Heart left ventricle (tissue), 16 donors: Measurements from ENCODE around the gene SGCE. TPM values are rescaled to one million over a fixed set of nuclear protein-coding genes. Genes with fewer than 3 reads are reported as not detected.

ENCODE experiments used
- ATAC-seq, 4 donors: fragments of 200-7000 bp; cut with Tn5 transposase; one replicate each; pipeline ENCODE4 v1.9.1; 2020 to 2022; ENCODE audit warnings: moderate library complexity in 4 of 4, mild to moderate bottlenecking in 3 of 4, moderate number of reproducible peaks in 1 of 4
- DNase-seq, 5 donors: peaks; one replicate each; pipeline ENCODE4 v3.0.0-alpha.2; 2020
- H3K27ac ChIP-seq, 12 donors: fragments of 200-600 bp; sonication (generic) in 4 of 12; one replicate each; pipeline versions ENCODE4 v1.5.0 to v1.8.0; 2016 to 2022; ENCODE audit warnings: mild to moderate bottlenecking in 2 of 12
- H3K27me3 ChIP-seq, 9 donors: fragments of 200-600 bp; sonication (generic) in 2 of 9; one replicate each; pipeline versions ENCODE4 v1.5.1 to v1.8.0; 2016 to 2022; ENCODE audit warnings: mild to moderate bottlenecking in 3 of 9
- H3K36me3 ChIP-seq, 9 donors: fragments of 200-600 bp; sonication (generic) in 2 of 9; one replicate each; pipeline versions ENCODE4 v1.5.0 to v1.8.0; 2018 to 2022; ENCODE audit warnings: mild to moderate bottlenecking in 2 of 9
- H3K4me1 ChIP-seq, 12 donors: fragments of 200-600 bp; sonication (generic) in 4 of 12; one replicate each; pipeline versions ENCODE4 v1.5.0 to v1.8.0; 2016 to 2022; ENCODE audit warnings: mild to moderate bottlenecking in 3 of 12
- H3K4me3 ChIP-seq, 12 donors: fragments of 200-600 bp; sonication (generic) in 4 of 12; one replicate each; pipeline versions ENCODE4 v1.5.0 to v1.8.0; 2017 to 2022; ENCODE audit warnings: mild to moderate bottlenecking in 9 of 12, moderate library complexity in 4 of 12
- H3K9me3 ChIP-seq, 12 donors: fragments of 200-600 bp; sonication (generic) in 4 of 12; one replicate each; pipeline versions ENCODE4 v1.5.0 to v1.8.0; 2016 to 2022; ENCODE audit warnings: mild to moderate bottlenecking in 1 of 12
- POLR2A ChIP-seq, 2 donors: fragments of 450-650 bp; IDR thresholded peaks; one replicate each; pipeline ENCODE4 v1.6.1; 2017; ENCODE audit warnings: antibody characterized with exemption in 2 of 2, mild to moderate bottlenecking in 2 of 2, moderate library complexity in 2 of 2
- WGBS, 4 donors: extraction: QIAGEN DNeasy Blood & Tissue Kit in 2 of 4; methylation state at CpG; one replicate each; pipeline versions ENCODE4 v1.1.5 to v1.1.7; 2013 to 2018; 5-methylcytosine and 5-hydroxymethylcytosine counted together
- intact Hi-C, 10 donors: fragments of 100-400 bp; cut with DNase I; formaldehyde crosslinking; loops; one replicate each; pipeline versions ENCODE4 v1.11.1 to v1.14.2; 2022
- polyA plus RNA-seq, 2 donors: library from polyadenylated mRNA; stranded (reverse); fragments of 200-250 nt; gene quantifications; one replicate each; pipeline ENCODE4 v1.2.3, GENCODE V29; 2013
- total RNA-seq, 9 donors: library from RNA; depleted of rRNA in 2 of 9; stranded (reverse); fragments of >200 nt in 2 of 9; fragmentation: NEBNext Ultra II Directional in 3 of 9; extraction: Animal tissue kit (Norgen Biotek cat#: 25700) in 3 of 9; gene quantifications; one replicate each; pipeline versions ENCODE4 v1.1.0 to v1.2.4, GENCODE V29; 2016 to 2023
- TF ChIP-seq, protein P1 (sequence below), 12 donors: fragments of 200-600 bp; sonication (generic) in 4 of 12; IDR thresholded peaks; one replicate each; pipeline versions ENCODE4 v1.5.0 to v1.8.0; 2018 to 2022; ENCODE audit warnings: antibody characterized with exemption in 12 of 12, mild to moderate bottlenecking in 5 of 12
- donor health status: ischemic (EF 13 %, LVEDD 7.1; RV severe dilation, severe dysfunction).
- donor health status: healthy with polysubstance abuse.
- donor health status: DM: no; HTN: yes; CAD: no.
- donor health status: DM: no; HTN: no; CAD: no.
- donor health status: ischemic (EF 25% LVEDD 6.9; RV normal size, moderate dysfunction).
- donor health status: ischemic (EF 25% LVEDD 5.7; RV mildly dilated, moderate dysfunction).
- donor health status: healthy.
- donor health status: DM: yes; HTN: yes; CAD: no.
- donor health status: ischemic (EF 35%, LVEDD 5.7; RV mildly dilated, moderate dysfunction).
- donor health status: nonischemic (EF 11% LVEDD 7.7; RV severe dilation, severe dysfunction).
- donor health status: DM: yes; HTN: yes; CAD: no.
- donor health status: PGD.
- donor health status: ischemic (EF 29% LVEDD 5.4; RV normal size, mild dysfunction).
- donor health status: nonischemic (EF 23%, LVEDD 6.1; RV moderate dilation, normal function).

SGCE gene
- total and polyA plus RNA-seq, 11 donors, result 10.0 to 40.2 (median 26.4) TPM

DNA sequence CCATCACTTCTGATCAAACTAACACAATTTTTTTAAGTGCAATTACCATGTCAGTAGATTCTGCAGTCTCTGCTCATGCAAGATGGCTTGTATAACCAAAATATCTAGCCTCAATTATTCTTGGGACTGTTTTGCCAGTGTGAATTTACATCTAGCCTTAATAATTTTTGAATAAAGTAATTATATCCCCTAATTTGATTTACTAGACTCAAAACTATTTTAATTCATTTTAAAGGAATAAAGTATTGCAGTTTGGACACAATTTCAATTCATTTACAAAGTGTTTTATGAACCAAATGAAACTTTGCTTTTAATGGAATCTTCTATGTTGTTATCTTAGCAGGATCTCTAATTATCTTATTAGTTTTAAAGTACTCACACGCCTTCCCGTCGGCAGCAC lies 55.7 kb downstream of the SGCE start:
- intact Hi-C loops, result no loop called here
- Histone ChIP-seq H3K36me3 (peaks cover 0 to 47% (median 0%) of the 10 kb centered on the region in 9 donors), H3K4me3 (no peak overlapping the region), H3K27me3 (no peaks in the 10 kb centered on the region), H3K27ac (no peak overlapping the region), H3K4me1 (no peaks in the 10 kb centered on the region), H3K9me3 (no peaks in the 10 kb centered on the region)
- no peak for TF ChIP-seq POLR2A (IDR thresholded peaks at IDR 0.05)
- TF ChIP-seq, protein P1, sequence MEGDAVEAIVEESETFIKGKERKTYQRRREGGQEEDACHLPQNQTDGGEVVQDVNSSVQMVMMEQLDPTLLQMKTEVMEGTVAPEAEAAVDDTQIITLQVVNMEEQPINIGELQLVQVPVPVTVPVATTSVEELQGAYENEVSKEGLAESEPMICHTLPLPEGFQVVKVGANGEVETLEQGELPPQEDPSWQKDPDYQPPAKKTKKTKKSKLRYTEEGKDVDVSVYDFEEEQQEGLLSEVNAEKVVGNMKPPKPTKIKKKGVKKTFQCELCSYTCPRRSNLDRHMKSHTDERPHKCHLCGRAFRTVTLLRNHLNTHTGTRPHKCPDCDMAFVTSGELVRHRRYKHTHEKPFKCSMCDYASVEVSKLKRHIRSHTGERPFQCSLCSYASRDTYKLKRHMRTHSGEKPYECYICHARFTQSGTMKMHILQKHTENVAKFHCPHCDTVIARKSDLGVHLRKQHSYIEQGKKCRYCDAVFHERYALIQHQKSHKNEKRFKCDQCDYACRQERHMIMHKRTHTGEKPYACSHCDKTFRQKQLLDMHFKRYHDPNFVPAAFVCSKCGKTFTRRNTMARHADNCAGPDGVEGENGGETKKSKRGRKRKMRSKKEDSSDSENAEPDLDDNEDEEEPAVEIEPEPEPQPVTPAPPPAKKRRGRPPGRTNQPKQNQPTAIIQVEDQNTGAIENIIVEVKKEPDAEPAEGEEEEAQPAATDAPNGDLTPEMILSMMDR (IDR thresholded peaks at IDR 0.05), result no peak
- ATAC-seq (no peak), DNase-seq (no peak)
- 89 to 95% (median 94%) methylated on average over 3 of the region's 3 CpGs for WGBS, 4 donors

DNA sequence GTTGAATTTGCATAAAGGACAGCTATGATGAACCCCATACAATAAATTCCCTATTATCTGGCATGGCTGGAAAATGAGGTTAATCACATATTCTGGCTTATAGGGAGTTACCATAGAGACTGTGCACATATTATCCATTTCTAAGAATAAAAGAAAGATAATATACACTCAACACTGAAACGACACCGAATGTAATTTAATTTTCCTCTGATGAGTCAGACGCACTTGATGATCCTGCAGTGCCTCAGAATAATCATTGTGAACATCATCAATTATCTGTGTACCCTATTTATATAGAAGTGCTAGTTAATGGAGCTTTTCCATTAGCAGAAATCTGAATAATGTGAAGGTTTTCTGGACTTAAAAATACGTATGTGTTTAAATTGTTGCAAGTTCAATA lies 60.2 kb downstream of the SGCE start:
- ATAC-seq (no peak), DNase-seq (no peak)
- H3K27ac ChIP-seq, result no peak overlapping the region
- H3K4me1 ChIP-seq, result no peaks in the 10 kb centered on the region
- H3K36me3 ChIP-seq, result peaks cover 0 to 43% (median 0%) of the 10 kb centered on the region in 9 donors
- WGBS, 4 donors, result 68 to 79% (median 75%) methylated on average over 4 of the region's 4 CpGs
- H3K4me3 ChIP-seq, result no peak overlapping the region
- H3K9me3 ChIP-seq, result no peaks in the 10 kb centered on the region
- no peaks in the 10 kb centered on the region for H3K27me3 ChIP-seq
- intact Hi-C loops, result no loop called here
- TF ChIP-seq, protein P1 (IDR thresholded peaks at IDR 0.05), result no peak

DNA sequence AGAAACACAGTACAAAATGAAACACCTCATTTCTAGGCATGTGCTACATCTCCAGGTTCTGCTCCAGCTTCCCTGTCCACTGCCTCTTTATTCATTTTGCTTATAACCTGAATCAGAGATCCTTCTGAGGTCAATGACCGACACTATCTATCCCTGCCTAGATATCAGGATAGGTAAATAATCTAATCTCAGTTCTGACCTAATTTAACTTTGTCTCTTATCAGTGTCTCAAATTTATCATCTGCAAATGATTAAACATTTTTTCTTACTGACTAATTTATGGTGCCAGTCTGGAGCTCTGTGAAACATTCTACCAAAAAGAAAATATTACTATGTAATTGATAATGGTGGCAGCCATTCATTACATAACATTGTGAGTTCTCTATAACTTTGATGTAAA lies 61.1 kb downstream of the SGCE start:
- Histone ChIP-seq H3K27me3 (no peaks in the 10 kb centered on the region), H3K36me3 (peaks cover 0 to 42% (median 0%) of the 10 kb centered on the region in 9 donors), H3K9me3 (no peaks in the 10 kb centered on the region), H3K4me1 (no peaks in the 10 kb centered on the region), H3K4me3 (no peak overlapping the region), H3K27ac (no peak overlapping the region)
- WGBS, 4 donors, result 66 to 83% (median 78%) methylated on average over 1 of the region's 1 CpG
- intact Hi-C loops, result no loop called here
- ATAC-seq (no peak), DNase-seq (no peak)
- TF ChIP-seq, protein P1 (IDR thresholded peaks at IDR 0.05), result no peak
- no peak for TF ChIP-seq POLR2A (IDR thresholded peaks at IDR 0.05)

DNA sequence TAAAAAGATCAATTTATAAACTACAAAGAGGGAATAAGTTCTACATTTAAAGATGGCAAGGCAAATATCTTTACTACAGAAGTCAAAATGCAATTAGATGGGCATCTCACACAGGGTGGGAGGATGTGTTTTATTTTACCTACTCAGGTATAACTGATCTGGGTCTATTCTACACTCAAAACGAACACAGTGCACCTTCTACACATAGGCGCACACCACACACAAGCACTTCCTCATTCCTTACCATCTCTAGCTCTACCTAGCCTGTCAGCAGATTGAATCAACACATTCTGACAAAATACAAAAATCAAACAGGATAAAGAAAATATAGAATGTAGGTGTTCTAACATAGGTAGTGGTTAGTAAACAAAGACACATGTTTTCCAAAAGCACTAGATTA lies 64.8 kb downstream of the SGCE start:
- intact Hi-C loops, result no loop called here
- no peak overlapping the region for H3K27ac ChIP-seq
- no peaks in the 10 kb centered on the region for H3K9me3 ChIP-seq
- H3K27me3 ChIP-seq, result no peaks in the 10 kb centered on the region
- ATAC-seq, result no peak
- H3K4me1 ChIP-seq, result no peaks in the 10 kb centered on the region
- H3K36me3 ChIP-seq, result peaks cover 0 to 29% (median 4%) of the 10 kb centered on the region in 9 donors
- 85 to 95% (median 88%) methylated on average over 2 of the region's 2 CpGs for WGBS, 4 donors
- H3K4me3 ChIP-seq, result no peak overlapping the region
- no peak for DNase-seq
- TF ChIP-seq, protein P1 (IDR thresholded peaks at IDR 0.05), result no peak
- no peak for TF ChIP-seq POLR2A (IDR thresholded peaks at IDR 0.05)
